ENCODE data around the gene TPBGL.
"Not testable (repeated sequence)": the region's sequence is repeated elsewhere in the genome, so short reads cannot be mapped to it uniquely, and the experiment has no call there.

The TPBGL gene

DNA sequence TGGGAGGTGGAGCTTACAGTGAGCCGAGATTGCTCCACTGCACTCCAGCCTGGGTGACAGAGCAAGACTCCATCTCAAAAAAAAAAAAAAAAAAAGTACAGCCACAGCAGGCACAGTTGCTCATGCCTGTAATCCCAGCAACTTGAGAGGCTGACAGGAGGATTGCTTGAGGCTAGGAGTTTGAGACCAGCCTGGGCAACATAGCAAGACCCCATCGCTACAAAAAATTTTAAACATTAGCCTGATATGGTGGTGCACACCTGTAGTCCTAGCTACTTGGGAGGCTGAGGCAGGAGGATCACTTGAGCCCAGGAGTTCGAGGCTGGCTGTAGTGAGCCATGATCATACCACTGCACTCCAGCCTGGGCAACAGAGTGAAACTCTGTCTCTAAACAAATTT is 34.1 kb downstream of the TPBGL start:
- DNase-seq: not testable (repeated sequence)

DNA sequence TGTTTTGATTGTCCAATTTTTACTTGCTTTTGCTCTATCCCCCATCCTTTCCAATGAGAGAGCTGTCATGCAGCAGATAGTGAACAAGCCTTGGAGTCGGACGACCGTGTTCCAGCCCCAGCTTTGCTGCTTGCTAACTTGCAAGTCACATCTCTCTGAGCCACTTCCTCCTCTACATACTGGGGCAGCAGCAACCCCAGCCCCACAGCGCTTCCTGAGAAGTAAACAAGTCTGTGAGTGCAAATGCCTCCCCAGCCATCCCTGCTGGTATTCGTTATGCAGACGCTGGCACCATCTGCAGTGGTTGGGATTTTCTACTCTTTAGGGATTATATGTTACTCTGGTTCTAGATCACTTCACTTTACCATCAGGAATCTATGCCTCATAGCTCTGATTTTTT is 35.0 kb downstream of the TPBGL start:
- no peak for DNase-seq

DNA sequence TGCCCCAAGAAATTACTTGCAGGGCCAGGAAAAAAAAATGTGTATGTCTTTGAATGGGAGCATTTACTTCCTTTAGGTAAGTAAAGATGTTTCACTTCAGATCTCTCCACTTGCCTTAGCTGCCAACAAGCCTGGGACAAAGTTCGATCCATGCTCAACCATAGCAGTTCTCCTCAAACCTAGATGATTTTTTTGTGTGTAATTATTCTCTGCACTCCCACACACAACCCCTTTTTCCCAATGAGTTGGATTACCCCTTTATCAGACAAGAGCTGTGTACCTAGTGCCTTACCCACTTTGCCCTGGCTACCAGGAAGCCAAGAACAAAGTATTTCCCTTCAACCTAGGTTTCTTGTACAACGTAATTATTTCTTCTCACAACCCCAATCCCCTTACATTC is 35.6 kb downstream of the TPBGL start:
- peak; percentile 24 for DNase-seq

DNA sequence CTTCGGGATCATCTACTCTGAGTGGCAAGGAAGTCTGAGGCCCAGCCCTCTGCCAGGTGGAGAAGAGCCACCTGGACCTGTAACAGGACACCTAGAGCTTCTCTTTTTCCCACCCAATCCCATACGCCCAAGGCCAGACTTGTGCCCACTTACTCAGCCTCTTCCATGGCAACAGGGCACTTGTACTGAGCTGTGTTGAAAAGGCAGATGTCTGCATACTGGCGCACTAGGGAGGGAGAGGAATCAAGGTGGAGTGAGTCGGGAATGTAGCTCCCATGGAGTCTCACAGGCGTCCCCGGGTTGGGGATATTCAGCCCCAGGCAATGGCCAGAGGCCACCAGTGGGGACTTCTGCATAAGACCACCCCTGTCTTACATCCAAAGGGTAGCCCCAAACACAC is 36.1 kb downstream of the TPBGL start:
- peak; percentile 95 for DNase-seq

DNA sequence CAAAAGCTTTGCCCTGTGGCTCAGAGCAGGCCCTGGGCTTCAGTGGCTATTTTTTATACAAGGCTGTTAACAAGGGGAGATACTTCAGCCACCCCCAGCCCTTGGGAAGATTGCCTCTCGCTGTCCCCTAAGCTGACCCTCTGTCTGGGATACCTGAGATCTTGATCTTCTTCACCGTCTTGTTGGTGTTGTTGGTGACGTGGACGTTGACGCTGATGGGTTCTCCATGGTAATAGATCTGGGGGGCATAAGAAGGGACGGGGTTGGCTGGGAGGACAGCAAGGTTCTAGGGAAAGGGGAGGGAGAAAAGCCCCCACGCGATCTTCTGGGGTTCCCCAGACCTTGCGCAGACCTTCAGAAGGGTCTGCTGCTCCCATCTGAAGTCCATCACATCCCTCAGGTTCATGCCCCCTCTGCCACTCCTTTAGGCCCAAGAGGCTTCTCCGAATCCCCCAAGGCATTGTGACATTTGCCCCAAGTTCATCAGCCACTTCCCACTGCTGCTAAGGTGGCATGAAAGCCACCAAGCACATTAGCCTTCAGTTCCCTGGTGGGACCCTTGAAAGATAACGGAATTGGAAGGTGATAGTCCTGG is 36.7 kb downstream of the TPBGL start:
- DNase-seq: no peak

DNA sequence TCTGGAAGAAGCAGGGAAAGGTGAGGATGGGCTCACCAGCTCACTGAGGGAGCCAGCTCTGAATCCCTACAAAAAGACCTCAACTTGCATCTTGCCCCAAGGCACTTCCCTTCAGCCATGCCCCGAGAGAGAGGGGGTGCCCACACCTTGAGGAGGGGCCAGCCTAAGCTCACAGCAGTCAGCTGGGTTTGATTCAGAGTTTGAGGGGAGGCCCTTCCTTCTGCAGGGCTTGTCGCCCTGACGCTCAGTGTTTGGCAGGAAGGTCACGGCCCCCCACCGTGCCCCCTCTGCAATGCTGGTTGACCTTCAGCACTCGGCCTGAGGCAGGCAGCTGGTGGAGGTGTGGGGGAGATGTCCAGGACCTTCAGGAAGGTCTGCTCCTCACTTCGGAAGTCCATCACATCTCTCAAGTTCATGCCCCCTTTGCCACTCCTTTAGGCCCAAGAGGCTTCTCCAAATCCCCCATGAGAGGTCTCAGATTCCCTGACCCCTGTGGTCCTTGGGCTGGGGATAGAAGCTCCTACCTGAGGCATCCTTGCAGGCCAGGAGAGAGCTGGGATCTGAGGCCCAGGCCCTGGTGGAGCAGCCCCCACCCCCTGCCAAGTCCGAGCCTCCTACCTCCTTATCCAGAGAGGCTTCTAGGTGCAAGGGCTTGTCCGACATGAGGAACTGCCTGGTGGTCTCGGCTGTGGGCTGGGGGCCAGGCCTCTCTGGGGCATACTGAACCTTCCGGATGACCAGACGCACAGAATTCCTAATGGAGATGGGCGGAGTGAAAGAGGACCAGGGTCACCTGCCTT is 37.6 kb downstream of the TPBGL start:
- DNase-seq: no peak

DNA sequence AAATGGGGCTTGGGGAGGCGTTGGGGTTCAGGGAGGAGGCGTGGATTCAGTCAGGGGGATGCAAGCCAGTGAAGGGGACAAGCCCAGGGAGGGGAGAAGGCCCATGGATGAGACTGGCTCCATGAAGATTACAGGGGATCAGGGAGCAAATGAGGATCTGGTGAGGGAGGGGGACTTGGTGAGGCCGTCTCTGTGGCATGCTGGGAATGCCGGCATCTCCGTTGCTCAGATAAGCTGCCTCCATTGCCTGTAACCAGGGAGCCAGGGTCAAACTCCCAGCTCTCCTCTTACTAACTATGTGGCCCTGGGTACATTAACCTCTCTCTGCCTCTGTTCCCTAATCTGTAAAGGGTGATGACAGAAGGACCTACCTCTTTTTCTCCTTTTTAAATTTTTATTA is 38.7 kb downstream of the TPBGL start:
- DNase-seq: no peak

DNA sequence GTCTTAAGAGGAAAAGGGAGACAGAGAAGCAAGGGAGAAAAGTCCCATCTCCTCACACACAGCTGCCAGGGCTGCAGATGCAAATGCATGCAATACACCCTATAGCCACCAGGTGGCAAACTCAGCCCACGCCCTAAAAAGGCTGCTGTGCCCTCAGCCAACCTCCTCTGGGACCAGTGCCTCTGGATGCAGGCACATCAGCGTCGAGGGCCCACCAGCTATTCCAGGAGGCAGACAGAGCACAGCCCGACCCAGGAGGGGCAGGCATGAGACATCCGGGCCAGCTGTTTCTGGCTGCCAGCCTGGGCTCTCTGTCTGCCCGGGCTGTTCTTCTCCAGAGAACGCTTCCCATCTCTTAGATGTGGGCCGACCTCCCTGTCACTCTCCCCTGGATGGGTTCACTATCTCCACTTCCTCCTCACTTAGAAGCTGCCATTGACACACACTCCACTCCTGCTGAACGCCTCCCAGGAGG is 39.7 kb downstream of the TPBGL start:
- DNase-seq: peak; percentile 76

DNA sequence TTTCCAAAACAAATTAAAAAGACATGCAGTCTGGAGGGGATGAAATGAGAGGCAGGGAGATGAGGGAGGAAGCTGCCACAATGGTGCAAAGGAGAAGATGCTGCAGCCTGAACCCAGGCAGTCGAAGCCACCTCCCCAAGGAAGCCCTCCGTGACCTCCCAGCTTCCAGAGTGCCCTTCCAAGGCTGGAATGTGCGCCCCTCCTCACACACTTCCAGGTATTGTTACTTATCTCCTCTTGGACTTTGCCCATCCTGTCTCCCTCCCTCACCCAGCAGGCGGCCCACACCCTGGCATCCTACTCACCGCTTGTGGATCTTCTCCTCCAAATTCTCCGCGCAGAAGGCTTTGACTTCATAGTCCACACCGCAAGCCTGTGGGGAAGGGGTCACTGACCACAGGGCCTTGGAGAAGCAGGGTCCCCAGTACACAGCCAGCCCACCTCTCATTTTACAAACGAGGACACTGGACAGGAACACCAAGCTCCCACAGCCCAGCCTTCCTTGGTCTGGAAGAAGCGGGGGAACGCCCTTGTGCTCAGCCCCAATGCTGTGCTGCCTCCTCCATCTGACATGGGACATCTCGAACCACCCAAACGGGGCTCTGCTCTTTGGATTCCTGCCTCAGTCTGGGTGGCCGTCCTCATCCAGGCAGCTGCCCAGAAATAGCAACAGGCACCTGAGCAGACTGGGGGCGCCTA is 40.3 kb downstream of the TPBGL start:
- no peak for DNase-seq

DNA sequence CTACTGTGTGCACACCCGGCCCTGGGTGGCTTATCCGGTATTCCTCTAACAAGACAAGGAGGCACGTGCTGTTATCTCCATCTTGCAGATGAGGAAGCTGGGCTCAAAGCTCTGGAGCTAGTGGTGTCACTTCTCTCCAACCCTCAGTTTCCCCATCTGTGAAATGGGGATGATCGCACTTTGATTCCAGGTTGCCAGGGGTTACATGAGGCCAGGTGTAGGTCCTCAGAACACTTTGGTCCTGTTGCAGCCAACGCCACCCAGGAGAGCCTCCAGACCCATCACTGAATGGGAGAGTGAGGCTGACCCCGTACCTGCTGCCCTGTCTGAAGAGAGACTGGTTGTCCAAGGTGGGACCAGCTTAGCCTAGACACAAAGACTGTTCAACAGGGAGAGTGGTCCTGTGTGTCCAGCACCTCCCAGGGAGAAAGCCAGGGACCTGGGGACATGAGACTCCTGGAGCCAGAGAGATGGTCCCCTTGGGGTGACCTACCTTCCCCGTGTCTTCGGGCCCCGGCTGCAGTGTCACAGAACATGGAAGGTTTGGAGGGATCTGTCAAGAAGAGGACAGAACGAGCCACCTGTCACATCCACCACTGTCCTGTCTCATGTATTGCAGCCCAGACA is 41.0 kb downstream of the TPBGL start:
- DNase-seq: no peak

DNA sequence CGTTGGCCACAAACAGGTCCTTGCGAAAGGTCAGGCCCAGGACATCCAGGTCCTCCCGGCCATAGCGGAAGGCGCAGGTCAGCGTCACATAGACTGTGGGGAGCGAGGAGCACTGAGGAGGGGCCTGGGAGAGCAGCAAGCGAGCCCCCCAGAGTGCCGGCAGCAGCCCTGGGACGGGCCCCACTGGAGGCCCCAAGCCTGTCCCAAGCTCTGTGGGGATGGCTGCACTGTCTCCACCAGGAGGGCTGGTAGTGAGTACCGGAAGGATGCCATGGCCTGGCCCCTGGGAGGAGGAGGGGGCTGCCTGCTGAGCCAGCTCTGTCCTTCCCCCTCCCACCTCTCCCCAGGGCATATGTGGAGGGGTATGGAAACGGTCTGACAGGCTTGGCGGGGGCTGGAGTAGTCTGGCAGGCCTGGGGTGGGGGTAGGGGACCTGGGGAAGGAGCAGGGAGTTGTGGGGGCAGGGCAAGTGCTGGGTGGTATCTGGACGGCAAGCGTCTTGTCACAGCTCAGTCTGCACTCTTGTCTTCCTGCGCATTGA is 42.9 kb downstream of the TPBGL start:
- no peak for DNase-seq

DNA sequence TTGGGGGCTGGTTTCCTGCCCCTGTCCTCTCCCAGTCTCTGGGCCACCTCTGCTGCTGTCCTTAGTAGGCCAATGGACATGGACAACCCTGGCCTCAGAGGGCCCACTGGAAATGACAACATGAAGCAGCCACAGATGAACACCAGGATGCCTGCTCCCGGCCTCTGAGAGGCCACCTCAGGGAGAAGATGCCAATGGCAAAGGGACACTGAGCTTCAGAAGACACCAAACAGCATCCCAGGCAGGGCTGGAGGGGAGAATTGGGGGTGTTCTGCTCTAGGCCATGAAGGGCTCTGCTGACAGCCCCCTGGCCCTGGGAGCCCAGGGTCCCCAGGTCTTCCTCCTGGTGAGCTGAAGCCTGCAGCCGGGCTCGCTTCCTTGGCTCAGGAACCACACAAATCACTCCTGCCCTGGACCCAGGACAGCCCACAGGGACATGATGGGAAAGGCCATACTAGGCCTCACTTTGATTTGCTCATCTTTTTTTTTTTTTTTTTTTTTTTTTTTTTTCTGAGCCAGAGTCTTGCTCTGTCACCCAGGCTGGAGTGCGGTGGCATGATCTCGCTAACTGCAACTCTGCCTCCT is 45.3 kb downstream of the TPBGL start:
- no peak for DNase-seq

DNA sequence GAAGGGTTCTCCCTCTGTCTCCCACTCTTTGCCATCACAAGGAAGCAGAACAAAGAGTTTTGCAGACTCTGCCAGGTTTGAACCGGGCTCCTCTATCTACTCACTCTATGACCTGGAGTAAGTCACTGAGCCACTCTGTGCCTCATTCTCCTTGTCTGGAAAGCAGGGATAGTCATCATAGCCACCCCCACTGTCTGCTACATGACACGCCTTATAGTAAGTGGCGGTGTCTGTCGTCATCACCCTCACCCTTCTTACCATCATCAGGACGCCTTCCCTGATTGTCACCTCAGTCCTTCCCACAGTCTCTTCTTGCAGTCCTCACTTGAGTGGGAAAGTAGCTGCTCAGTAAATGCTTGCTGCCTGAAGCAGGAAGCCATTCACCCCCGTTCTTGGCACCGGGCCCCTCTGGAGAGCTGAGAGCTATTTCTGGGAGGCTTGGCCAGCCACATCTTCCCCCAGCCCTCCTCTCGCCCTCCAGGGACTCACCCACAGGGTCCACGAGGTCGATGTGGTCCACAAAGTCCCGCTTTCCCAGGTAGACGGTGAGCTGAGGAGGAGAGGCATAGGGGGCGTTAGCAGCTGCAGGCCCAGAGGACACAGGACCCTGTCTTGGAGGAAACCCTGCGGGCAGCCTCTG is 46.4 kb downstream of the TPBGL start:
- no peak for DNase-seq

DNA sequence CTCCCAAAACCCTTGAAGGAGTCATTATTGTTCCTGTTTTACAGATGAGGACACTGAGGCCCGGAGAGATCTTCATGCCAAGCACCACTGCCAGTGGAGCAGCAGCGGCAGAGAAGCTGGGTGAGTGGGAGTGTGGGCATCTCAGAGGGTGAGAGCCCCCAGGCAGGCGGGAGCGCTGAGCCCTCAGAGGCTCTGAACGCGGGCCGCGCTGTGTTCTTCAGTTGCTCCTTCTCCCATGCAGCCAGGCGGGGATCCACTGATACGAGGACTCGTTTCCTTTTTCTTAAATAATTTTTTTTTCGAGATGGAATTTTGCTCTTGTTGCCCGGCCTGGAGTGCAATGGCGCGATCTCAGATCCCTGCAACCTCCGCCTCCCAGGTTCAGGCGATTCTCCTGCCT is 47.0 kb downstream of the TPBGL start:
- no peak for DNase-seq

DNA sequence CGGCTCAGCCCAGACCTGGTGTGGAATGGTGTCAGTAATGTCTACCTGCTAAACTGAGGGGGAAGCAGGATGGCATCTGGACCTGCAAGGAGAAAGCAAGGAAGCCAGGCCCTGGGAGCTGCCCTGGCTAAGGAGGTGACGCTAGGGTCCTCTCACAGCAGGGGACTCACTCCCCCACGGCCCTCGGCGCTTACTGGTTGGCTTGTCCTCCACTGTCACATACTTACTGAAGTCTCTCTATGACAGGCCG is 48.9 kb downstream of the TPBGL start:
- DNase-seq: no peak

DNA sequence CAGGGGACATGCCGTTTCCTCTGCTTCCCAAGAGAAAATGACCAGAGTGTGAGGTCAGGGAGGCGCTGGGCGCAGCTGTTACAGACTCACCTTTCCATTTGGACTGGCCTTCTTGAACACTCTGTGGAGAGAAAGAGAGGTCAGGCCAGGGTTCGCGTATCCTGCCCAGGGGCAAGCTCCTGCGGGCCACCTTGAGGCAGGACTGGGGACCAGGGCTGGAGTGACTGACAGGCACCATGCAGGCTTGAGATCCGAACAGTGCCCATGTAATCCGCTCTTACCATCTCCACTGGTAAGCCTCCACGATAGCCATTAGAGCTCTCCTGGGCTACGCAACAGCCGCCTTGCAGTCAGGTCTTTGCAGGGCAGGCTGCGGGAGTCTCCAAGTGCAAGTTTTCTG is 49.3 kb downstream of the TPBGL start:
- DNase-seq: no peak

DNA sequence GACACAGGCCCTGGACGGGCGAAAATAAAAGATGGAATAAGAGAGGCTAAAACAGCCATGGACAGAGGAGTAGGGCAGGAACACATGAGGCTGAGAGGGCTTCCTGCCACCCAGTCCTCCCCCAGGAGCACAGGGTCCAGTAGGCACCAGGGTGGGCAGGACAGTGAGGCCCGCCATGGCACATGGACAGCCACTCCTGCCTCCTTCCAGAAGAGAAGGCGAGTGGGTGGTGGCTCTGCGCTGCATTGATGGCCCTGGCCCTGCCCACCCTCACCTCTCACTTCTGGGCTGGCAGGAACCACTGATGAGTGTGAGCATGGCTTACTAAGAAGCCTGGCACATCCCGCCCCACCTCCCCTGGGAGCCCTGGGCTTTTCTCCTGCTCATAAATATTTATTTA is 51.2 kb downstream of the TPBGL start:
- DNase-seq: no peak

DNA sequence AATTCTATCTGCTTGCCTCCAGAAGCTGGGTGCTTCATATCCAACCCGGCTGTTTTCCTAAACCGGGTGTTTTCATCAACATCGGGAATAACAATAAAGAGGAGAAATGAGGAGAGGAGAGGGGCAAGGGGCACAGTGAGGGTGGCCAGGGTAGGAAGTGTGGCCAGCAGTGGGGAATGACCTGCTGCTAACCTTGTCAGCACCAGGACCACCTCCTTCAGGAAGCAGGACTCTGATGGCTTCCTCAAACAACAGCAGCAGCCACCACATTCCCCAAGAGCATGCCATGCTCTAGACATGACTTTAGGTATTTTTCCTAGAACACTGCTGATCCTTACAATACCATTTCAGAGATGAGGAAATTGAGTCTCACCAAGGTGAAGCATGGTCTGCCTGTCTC is 52.4 kb downstream of the TPBGL start:
- no peak for DNase-seq
